Mammary epithelial cell (primary cell): Measurements from ENCODE around the gene CLEC3B.

Experiments
- EZH2 ChIP-seq: IDR thresholded peaks from 2 replicates; pipeline ENCODE4 v1.6.1; 2012; ENCODE audit warnings: low read length, inconsistent platforms, borderline replicate concordance
- TF ChIP-seq, protein P1 (sequence below), 2 donors: IDR thresholded peaks in 1 of 2; conservative IDR thresholded peaks in 1 of 2; 2 replicates each; pipeline ENCODE4 v1.5.1; 2011 to 2012; ENCODE audit warnings: inconsistent platforms in 2 of 2, low read length in 2 of 2, mild to moderate bottlenecking in 2 of 2, control low read depth in 1 of 2, low read depth in 1 of 2; ENCODE audit not compliant: insufficient read depth in 1 of 2; ENCODE audit errors: extremely low read depth in 1 of 2

DNA sequence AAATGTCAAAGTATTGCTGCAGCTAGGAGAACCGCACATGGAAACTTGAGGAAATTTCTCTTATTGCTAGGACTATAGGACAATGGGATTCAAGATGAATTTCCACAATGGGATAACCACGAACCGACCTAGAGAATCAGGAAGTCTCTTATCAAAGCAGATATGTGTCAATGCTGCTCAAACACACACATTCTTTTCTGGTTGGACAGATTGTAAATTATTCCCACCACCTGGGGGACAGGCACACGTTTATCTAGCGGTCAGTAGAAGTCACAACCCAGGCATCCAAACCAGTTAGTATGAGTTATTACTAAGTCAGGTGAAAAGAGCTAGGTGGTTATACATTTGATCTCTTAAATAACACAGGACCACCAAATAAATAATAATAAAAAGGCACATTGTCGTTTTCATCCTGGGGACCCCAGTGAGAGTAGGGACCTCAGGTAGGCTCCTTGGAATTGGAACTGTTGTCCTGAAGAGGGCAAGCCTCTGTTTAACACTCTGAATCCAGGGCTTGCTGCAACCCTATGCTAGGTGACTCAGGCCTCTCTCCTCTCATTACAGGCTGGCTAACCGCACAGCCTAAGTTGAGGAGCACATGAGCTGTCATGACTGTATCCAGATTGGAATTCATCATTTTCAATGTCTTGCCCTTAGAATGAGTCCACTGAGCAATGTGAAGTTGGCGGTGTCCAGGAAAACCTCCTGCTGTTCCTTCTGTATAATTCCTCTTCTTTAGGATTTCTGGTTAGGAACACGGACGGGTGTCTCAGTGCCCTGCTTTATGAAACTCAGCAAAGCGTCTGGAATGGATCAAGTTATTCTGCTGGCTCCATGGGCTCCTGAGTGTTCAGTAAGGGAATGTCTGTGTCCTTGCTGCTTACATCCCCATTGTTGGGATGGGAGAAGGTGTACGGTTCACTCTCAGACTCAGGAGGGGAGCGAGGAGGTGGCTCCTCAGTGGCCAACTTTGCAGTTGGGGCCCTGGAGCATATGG, 59.0 kb downstream of the CLEC3B start:
- TF ChIP-seq, protein P1, sequence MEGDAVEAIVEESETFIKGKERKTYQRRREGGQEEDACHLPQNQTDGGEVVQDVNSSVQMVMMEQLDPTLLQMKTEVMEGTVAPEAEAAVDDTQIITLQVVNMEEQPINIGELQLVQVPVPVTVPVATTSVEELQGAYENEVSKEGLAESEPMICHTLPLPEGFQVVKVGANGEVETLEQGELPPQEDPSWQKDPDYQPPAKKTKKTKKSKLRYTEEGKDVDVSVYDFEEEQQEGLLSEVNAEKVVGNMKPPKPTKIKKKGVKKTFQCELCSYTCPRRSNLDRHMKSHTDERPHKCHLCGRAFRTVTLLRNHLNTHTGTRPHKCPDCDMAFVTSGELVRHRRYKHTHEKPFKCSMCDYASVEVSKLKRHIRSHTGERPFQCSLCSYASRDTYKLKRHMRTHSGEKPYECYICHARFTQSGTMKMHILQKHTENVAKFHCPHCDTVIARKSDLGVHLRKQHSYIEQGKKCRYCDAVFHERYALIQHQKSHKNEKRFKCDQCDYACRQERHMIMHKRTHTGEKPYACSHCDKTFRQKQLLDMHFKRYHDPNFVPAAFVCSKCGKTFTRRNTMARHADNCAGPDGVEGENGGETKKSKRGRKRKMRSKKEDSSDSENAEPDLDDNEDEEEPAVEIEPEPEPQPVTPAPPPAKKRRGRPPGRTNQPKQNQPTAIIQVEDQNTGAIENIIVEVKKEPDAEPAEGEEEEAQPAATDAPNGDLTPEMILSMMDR (conservative IDR thresholded peaks at IDR 0.05 in 1 of 2, IDR thresholded peaks at IDR 0.05 in 1 of 2; ENCODE audit: extremely low read depth in 1 of 2, insufficient read depth in 1 of 2, low read depth in 1 of 2, low read length in 2 of 2) = no peak
- no peak for TF ChIP-seq EZH2
